Central memory CD4-positive, alpha-beta T cell (primary cell): ENCODE results near the gene SHLD1.

Experiments
- DNase-seq: peaks from one replicate; pipeline ENCODE4 v3.0.0; 2022

SHLD1 gene

GRCh38 chr20:5899444-5899843 is 149.2 kb downstream of the SHLD1 start:
- DNase-seq: no peak

- no peak for DNase-seq
Observed at GRCh38 chr20:5900908-5901307, 150.7 kb downstream of the SHLD1 start.

GRCh38 chr20:5908981-5909380 is 158.8 kb downstream of the SHLD1 start:
- DNase-seq: no peak

GRCh38 chr20:5910186-5910585 is 160.0 kb downstream of the SHLD1 start:
- no peak for DNase-seq

- DNase-seq: no peak
Observed at GRCh38 chr20:5913166-5913565, 163.0 kb downstream of the SHLD1 start.
